ENCODE measurements around the gene ATP8A1.
"Not testable (repeated sequence)": the region's sequence is repeated elsewhere in the genome, so short reads cannot be mapped to it uniquely, and the experiment has no call there.

Gene ATP8A1

GRCh38 chr4:42656944-42657792, at the start of gene ATP8A1:
Gene ATP8A1 (minus strand): TSS chr4:42657105. CDS start chr4:42656873, 232 bp downstream.
- peak; percentile 80 for DNase-seq (ENCODE audit: low read depth)
- TF ChIP-seq CTCF (conservative IDR thresholded peaks at IDR 0.05; ENCODE audit: low read depth, low read length), result no peak
- H3K4me3 ChIP-seq (ENCODE audit: low read depth, low read length), result peak within 1 kb of the TSS; percentile 71

GRCh38 chr4:42706086-42706485, 49.2 kb upstream of the ATP8A1 start:
- TF ChIP-seq CTCF (conservative IDR thresholded peaks at IDR 0.05; ENCODE audit: low read depth, low read length), result no peak
- DNase-seq (ENCODE audit: low read depth), result no peak
- no peak overlapping the region for H3K4me3 ChIP-seq (ENCODE audit: low read depth, low read length)

- no peak overlapping the region for H3K4me3 ChIP-seq (ENCODE audit: low read depth, low read length)
- DNase-seq (ENCODE audit: low read depth), result no peak
- TF ChIP-seq CTCF (conservative IDR thresholded peaks at IDR 0.05; ENCODE audit: low read depth, low read length), result no peak
Observed at GRCh38 chr4:42703813-42704212, 46.9 kb upstream of the ATP8A1 start.

GRCh38 chr4:42702895-42703294, 46.0 kb upstream of the ATP8A1 start:
- no peak overlapping the region for H3K4me3 ChIP-seq (ENCODE audit: low read depth, low read length)
- DNase-seq (ENCODE audit: low read depth), result no peak
- TF ChIP-seq CTCF (conservative IDR thresholded peaks at IDR 0.05; ENCODE audit: low read depth, low read length), result no peak

- not testable (repeated sequence) for DNase-seq (ENCODE audit: low read depth); H3K4me3 ChIP-seq (ENCODE audit: low read depth, low read length)
Observed at GRCh38 chr4:42701780-42702179, 44.9 kb upstream of the ATP8A1 start.

- H3K4me3 ChIP-seq (ENCODE audit: low read depth, low read length), result no peak overlapping the region
- no peak for DNase-seq (ENCODE audit: low read depth)
- no peak for TF ChIP-seq CTCF (conservative IDR thresholded peaks at IDR 0.05; ENCODE audit: low read depth, low read length)
Observed at GRCh38 chr4:42690537-42690936, 33.6 kb upstream of the ATP8A1 start.

GRCh38 chr4:42683393-42683792, 26.5 kb upstream of the ATP8A1 start:
- no peak for DNase-seq (ENCODE audit: low read depth)
- H3K4me3 ChIP-seq (ENCODE audit: low read depth, low read length), result no peak overlapping the region
- no peak for TF ChIP-seq CTCF (conservative IDR thresholded peaks at IDR 0.05; ENCODE audit: low read depth, low read length)
